GM06990 (cell line): Measurements from ENCODE around the gene MARK3.

ENCODE experiments used
- DNase-seq: peaks from one replicate; pipeline ENCODE4 v3.0.0-alpha.2; 2011; ENCODE audit not compliant: insufficient read length; ENCODE audit errors: extremely low read depth
- H3K27me3 ChIP-seq: replicated peaks from 2 replicates; pipeline ENCODE4 v1.6.0; 2011; ENCODE audit warnings: low read length; ENCODE audit not compliant: control insufficient read depth, insufficient read depth
- H3K36me3 ChIP-seq: 2 replicates; pipeline ENCODE4 v1.5.1; 2011; ENCODE audit warnings: low read length; ENCODE audit not compliant: control insufficient read depth, insufficient read depth
- H3K4me3 ChIP-seq: replicated peaks from 2 replicates; pipeline ENCODE4 v1.5.1; 2011; ENCODE audit warnings: low read depth, mild to moderate bottlenecking, control low read depth, low read length
- TF ChIP-seq, protein P1 (sequence below): IDR thresholded peaks from 2 replicates; pipeline ENCODE4 v1.5.1; 2011; ENCODE audit warnings: low read length, control low read depth, mild to moderate bottlenecking, inconsistent platforms; ENCODE audit not compliant: insufficient read depth, poor library complexity, severe bottlenecking

MARK3 gene

DNA sequence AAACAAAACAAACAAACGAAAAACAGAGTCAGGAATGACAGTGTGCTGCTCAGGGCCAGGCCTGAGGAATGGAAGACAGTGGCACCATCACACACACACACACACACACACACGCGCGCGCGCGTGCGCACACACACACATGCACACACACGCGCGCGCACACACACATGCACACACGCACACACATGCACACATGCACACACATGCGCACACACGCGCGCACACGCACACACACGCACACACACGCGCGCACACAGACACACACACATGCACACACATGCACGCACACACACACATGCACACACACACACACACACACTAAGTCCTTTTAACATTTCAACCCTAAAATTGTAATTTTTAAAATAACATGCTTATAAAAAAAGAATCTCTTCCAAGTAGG lies 13.2 kb upstream of the MARK3 start:
- TF ChIP-seq, protein P1, sequence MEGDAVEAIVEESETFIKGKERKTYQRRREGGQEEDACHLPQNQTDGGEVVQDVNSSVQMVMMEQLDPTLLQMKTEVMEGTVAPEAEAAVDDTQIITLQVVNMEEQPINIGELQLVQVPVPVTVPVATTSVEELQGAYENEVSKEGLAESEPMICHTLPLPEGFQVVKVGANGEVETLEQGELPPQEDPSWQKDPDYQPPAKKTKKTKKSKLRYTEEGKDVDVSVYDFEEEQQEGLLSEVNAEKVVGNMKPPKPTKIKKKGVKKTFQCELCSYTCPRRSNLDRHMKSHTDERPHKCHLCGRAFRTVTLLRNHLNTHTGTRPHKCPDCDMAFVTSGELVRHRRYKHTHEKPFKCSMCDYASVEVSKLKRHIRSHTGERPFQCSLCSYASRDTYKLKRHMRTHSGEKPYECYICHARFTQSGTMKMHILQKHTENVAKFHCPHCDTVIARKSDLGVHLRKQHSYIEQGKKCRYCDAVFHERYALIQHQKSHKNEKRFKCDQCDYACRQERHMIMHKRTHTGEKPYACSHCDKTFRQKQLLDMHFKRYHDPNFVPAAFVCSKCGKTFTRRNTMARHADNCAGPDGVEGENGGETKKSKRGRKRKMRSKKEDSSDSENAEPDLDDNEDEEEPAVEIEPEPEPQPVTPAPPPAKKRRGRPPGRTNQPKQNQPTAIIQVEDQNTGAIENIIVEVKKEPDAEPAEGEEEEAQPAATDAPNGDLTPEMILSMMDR = no peak
- no peak overlapping the region for H3K4me3 ChIP-seq
- H3K27me3 ChIP-seq = no peaks in the 10 kb centered on the region; the same call in 1 of the 2 replicates
- no peak for DNase-seq
- H3K36me3 ChIP-seq = no peaks in the 10 kb centered on the region

DNA sequence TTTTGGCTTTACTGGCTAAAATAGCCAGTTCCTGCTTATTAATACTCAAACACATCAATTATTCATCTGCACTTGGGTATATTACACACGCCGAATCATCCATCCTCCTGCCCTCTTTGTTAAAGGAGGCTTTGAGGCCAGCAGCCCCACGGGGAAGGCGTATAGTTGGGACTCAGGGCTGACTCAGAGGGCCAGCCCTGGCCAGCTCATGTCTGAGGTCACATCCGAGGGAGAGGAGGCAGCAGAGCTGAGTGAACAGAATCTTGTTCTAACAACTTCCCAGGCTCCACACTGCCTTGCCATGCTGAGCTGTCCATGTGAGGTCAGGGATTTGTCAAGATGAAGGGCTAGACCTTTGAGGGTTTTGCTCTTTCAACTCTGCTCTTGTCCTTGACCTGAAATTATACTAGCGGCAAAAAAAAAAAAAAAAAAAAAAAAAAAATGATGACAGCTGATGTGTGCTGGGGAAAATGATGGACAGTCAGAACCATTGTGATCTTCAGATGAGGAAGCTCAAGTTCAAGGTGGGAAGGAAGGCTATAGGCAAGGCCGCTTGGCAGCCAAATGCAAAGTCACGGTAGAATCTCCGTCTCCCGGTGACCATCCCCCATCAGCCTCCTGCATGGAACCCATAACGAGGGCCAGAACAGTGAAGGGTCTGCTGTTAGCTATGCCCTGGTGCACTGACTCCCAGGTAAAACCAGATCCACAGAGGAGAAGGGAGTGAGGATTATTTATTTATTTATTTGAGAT lies 12.5 kb upstream of the MARK3 start:
- Histone ChIP-seq H3K4me3 (no peak overlapping the region), H3K27me3 (no peaks in the 10 kb centered on the region; the same call in 1 of the 2 replicates), H3K36me3 (no peaks in the 10 kb centered on the region)
- TF ChIP-seq, protein P1 = no peak
- no peak for DNase-seq

DNA sequence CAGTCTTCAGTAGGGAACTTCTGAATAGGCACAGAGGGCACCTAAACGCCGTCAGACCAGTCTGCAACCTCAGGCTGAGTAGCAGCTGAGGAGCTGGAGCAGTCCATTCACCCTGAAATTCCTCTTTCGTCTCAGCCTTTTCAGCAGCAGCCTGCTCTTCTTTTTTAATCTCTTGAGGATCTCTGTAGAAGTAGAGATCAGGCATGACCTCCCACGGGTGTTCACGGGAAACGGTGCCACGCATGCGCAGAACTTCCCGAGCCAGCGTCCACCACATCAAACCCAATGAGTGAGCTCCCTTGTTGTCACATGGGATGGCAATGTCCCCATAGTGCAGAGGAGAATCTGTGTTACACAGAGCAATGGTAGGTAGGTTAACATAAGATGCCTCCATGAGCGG lies 11.1 kb upstream of the MARK3 start:
- no peak for DNase-seq
- TF ChIP-seq, protein P1 = no peak
- Histone ChIP-seq H3K27me3 (no peaks in the 10 kb centered on the region; the same call in 1 of the 2 replicates), H3K36me3 (no peaks in the 10 kb centered on the region), H3K4me3 (no peak overlapping the region)

DNA sequence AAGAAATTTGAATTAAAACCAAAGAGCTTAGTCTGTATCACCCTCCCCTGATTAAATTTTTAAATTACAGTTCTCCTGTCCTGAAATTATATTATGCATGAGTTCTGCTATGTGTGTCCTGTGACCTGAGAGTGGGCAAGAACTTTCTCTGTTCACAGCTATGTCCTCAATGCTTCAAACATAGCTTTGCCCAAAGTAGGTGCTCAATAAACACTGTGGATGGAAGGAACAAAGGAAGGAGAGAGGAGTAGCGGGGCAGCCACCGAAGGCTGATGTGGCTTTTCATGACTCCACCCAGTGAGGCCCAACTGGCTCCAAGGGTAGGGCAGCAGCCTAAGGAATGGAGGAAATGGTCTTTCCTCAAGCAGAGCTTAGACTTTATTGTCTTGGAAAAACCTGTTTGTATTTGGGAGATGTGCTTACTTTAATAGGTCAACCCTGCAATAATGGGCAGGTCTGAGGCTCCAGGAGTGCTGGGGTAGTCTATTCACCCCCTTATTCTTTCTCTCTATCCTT lies 7.6 kb upstream of the MARK3 start:
- Histone ChIP-seq H3K36me3 (no peaks in the 10 kb centered on the region), H3K4me3 (no peak overlapping the region), H3K27me3 (no peaks in the 10 kb centered on the region; the same call in 1 of the 2 replicates)
- TF ChIP-seq, protein P1 = no peak
- DNase-seq = no peak

DNA sequence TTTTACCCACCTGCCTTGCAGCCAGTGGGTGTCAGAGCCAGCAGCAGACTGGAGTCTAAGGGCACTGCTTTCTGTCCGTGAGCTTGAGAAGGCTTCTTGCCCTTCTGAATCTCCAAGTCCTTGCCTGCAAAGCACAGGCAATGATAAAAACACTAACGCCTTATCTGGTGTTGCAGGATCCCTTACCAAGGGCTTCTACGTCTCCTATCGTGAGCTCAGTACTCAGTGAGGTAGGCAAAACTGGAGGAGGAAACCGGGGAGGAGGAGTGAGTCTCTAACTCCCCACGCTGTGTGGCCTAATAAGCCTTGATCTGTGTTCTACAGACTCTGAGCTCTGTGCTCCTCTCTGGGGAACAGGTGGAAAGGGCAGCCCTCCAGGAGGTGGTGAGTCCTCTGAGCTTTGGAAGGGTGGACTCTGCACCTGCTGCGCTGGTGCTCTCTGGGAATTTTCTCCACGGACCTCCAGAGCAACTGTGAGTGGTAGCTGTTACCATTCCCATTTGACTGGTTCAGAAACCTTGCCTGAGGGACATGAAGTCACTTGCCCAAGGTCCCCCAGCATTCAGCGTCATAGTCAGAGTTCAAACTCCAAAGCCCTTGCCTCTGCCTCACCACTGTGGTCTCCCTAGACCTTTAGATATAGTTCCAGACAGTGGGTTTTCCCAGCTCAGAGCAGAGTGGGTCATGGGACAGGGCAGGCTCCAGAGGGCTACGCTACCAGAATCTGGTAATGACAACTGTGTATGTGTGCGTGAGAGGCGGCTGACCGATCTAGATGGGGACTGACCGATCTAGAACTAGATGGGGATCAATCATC lies 7.0 kb upstream of the MARK3 start:
- no peaks in the 10 kb centered on the region for H3K27me3 ChIP-seq
- H3K4me3 ChIP-seq = no peak overlapping the region
- TF ChIP-seq, protein P1 = no peak
- no peak for DNase-seq
- H3K36me3 ChIP-seq = no peaks in the 10 kb centered on the region
